Vagina (tissue), 2 donors: ENCODE data around the gene CCDC12. TPM values are rescaled to one million over a fixed set of nuclear protein-coding genes. Genes with fewer than 3 reads are reported as not detected.
A peak's percentile ranks its signal among the peaks of the same experiment; 100 is the strongest.

Experiments used
- DNase-seq, 2 donors: peaks; one replicate each; pipeline ENCODE4 v3.0.0-alpha.2; 2017; ENCODE audit errors: extremely low spot score in 2 of 2
- H3K27ac ChIP-seq: fragments of 200-600 bp; sonication (generic); one replicate; pipeline ENCODE4 v1.5.1; 2019
- H3K27me3 ChIP-seq: fragments of 200-600 bp; sonication (generic); one replicate; pipeline ENCODE4 v1.5.1; 2019
- H3K36me3 ChIP-seq, 2 donors: fragments of 200-600 bp; sonication (generic); one replicate each; pipeline ENCODE4 v1.5.1; 2017 to 2019
- H3K4me1 ChIP-seq: fragments of 200-600 bp; sonication (generic); one replicate; pipeline ENCODE4 v1.5.1; 2019
- H3K4me3 ChIP-seq, 2 donors: fragments of 200-600 bp; sonication (generic); 1 replicate in 1 of 2; 2 replicates in 1 of 2; pipeline ENCODE4 v1.5.1; 2016 to 2019
- H3K9me3 ChIP-seq: fragments of 200-600 bp; sonication (generic); one replicate; pipeline ENCODE4 v1.5.1; 2019
- POLR2A ChIP-seq, 2 donors: fragments of 450-650 bp; IDR thresholded peaks; one replicate each; pipeline ENCODE4 v1.6.1; 2017; ENCODE audit warnings: antibody characterized with exemption in 2 of 2, mild to moderate bottlenecking in 2 of 2, moderate library complexity in 2 of 2
- POLR2AphosphoS5 ChIP-seq, 2 donors: sonication (generic); formaldehyde crosslinking; IDR thresholded peaks; one replicate each; pipeline ENCODE4 v1.9.0; 2017; ENCODE audit warnings: antibody characterized with exemption in 2 of 2, mild to moderate bottlenecking in 2 of 2, low read depth in 1 of 2; ENCODE audit not compliant: insufficient read depth in 1 of 2
- intact Hi-C: fragments of 100-400 bp; cut with DNase I; formaldehyde crosslinking; loops from one replicate; pipeline ENCODE4 v1.15.1; 2023
- total RNA-seq: library from RNA; depleted of rRNA; stranded (reverse); fragments of >200 nt; gene quantifications from one replicate; pipeline ENCODE4 v1.2.3, GENCODE V29; 2016
- TF ChIP-seq, protein P1 (sequence below), 3 experiments: fragments of 450-650 bp in 2 of 3; fragments of 200-600 bp in 1 of 3; sonication (generic) in 1 of 3; IDR thresholded peaks; one replicate each; pipeline ENCODE4 v1.5.1; 2017 to 2019; ENCODE audit warnings: antibody characterized with exemption in 3 of 3, mild to moderate bottlenecking in 2 of 3, moderate library complexity in 2 of 3

Gene CCDC12
- total RNA-seq, 1 donor from 2014 or later = 55.5 TPM

DNA sequence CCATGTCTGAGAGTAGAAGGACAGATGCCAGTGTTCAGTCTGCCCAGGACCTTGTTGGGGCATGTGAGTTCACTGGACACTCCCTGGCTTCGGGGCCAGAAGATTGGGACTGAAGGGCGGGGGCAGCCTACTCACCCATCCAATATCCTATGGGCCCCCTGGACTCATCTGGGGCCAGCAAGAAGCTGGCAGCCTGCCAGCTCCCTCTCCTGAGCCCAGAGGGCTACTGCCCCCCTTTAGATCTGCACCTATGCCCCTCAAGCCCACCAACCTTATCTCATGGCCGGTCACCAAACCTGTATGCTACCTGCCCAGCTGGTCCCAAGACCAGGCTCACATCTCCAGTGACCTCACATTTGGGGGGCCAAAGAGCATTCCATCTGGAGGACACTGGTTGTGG lies 90.9 kb downstream of the CCDC12 start:
- DNase-seq = no peak
- no peak overlapping the region for H3K27ac ChIP-seq

GRCh38 chr3:46884929-46885328 lies 91.6 kb downstream of the CCDC12 start:
- no peaks in the 10 kb centered on the region for H3K36me3 ChIP-seq
- no peaks in the 10 kb centered on the region for H3K27me3 ChIP-seq
- peak overlapping the region in 1 of 2 donors; percentile 71 for H3K4me3 ChIP-seq
- DNase-seq = no peak
- no peaks in the 10 kb centered on the region for H3K9me3 ChIP-seq
- H3K27ac ChIP-seq = no peak overlapping the region
- TF ChIP-seq POLR2A (IDR thresholded peaks at IDR 0.05) (no peak), POLR2AphosphoS5 (IDR thresholded peaks at IDR 0.05; ENCODE audit: insufficient read depth in 1 of 2, low read depth in 1 of 2) (no peak)
- TF ChIP-seq, protein P1, sequence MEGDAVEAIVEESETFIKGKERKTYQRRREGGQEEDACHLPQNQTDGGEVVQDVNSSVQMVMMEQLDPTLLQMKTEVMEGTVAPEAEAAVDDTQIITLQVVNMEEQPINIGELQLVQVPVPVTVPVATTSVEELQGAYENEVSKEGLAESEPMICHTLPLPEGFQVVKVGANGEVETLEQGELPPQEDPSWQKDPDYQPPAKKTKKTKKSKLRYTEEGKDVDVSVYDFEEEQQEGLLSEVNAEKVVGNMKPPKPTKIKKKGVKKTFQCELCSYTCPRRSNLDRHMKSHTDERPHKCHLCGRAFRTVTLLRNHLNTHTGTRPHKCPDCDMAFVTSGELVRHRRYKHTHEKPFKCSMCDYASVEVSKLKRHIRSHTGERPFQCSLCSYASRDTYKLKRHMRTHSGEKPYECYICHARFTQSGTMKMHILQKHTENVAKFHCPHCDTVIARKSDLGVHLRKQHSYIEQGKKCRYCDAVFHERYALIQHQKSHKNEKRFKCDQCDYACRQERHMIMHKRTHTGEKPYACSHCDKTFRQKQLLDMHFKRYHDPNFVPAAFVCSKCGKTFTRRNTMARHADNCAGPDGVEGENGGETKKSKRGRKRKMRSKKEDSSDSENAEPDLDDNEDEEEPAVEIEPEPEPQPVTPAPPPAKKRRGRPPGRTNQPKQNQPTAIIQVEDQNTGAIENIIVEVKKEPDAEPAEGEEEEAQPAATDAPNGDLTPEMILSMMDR (IDR thresholded peaks at IDR 0.05) = no peak
- intact Hi-C loops = no loop called here
- peaks cover 48% of the 10 kb centered on the region for H3K4me1 ChIP-seq

More for the DNA sequence above, 90.9 kb downstream of the CCDC12 start:
- H3K4me1 ChIP-seq = peaks cover 51% of the 10 kb centered on the region
- H3K9me3 ChIP-seq = no peaks in the 10 kb centered on the region
- H3K4me3 ChIP-seq = no peak overlapping the region
- no peaks in the 10 kb centered on the region for H3K36me3 ChIP-seq
- H3K27me3 ChIP-seq = no peaks in the 10 kb centered on the region
- TF ChIP-seq, protein P1 (IDR thresholded peaks at IDR 0.05) = no peak
- no peak for TF ChIP-seq POLR2AphosphoS5 (IDR thresholded peaks at IDR 0.05; ENCODE audit: insufficient read depth in 1 of 2, low read depth in 1 of 2)
- TF ChIP-seq POLR2A (IDR thresholded peaks at IDR 0.05) = no peak
- intact Hi-C loops = no loop called here

- Histone ChIP-seq H3K27me3 (no peaks in the 10 kb centered on the region), H3K36me3 (no peaks in the 10 kb centered on the region), H3K4me1 (peaks cover 44% of the 10 kb centered on the region), H3K27ac (no peak overlapping the region), H3K4me3 (peak overlapping the region in 1 of 2 donors; percentile 71), H3K9me3 (no peaks in the 10 kb centered on the region)
- intact Hi-C loops = no loop called here
- no peak for DNase-seq
- TF ChIP-seq POLR2AphosphoS5 (IDR thresholded peaks at IDR 0.05; ENCODE audit: insufficient read depth in 1 of 2, low read depth in 1 of 2) = no peak
- TF ChIP-seq POLR2A (IDR thresholded peaks at IDR 0.05) = no peak
- TF ChIP-seq, protein P1 (IDR thresholded peaks at IDR 0.05) = no peak
Observed at GRCh38 chr3:46884427-46884826, 92.1 kb downstream of the CCDC12 start.

GRCh38 chr3:46883830-46884185 lies 92.7 kb downstream of the CCDC12 start:
- Histone ChIP-seq H3K9me3 (no peaks in the 10 kb centered on the region), H3K27me3 (no peaks in the 10 kb centered on the region), H3K27ac (no peak overlapping the region), H3K36me3 (no peaks in the 10 kb centered on the region), H3K4me3 (peak overlapping the region; percentile 62 to 71), H3K4me1 (peaks cover 47% of the 10 kb centered on the region)
- TF ChIP-seq POLR2AphosphoS5 (IDR thresholded peaks at IDR 0.05; ENCODE audit: insufficient read depth in 1 of 2, low read depth in 1 of 2) (no peak), POLR2A (IDR thresholded peaks at IDR 0.05) (no peak)
- TF ChIP-seq, protein P1 (IDR thresholded peaks at IDR 0.05) = no peak
- DNase-seq = no peak
- intact Hi-C loops = loop anchor here (2.0 kb wide), 1 partner anchor 17 kb away; no protein-coding TSS in a partner anchor

DNA sequence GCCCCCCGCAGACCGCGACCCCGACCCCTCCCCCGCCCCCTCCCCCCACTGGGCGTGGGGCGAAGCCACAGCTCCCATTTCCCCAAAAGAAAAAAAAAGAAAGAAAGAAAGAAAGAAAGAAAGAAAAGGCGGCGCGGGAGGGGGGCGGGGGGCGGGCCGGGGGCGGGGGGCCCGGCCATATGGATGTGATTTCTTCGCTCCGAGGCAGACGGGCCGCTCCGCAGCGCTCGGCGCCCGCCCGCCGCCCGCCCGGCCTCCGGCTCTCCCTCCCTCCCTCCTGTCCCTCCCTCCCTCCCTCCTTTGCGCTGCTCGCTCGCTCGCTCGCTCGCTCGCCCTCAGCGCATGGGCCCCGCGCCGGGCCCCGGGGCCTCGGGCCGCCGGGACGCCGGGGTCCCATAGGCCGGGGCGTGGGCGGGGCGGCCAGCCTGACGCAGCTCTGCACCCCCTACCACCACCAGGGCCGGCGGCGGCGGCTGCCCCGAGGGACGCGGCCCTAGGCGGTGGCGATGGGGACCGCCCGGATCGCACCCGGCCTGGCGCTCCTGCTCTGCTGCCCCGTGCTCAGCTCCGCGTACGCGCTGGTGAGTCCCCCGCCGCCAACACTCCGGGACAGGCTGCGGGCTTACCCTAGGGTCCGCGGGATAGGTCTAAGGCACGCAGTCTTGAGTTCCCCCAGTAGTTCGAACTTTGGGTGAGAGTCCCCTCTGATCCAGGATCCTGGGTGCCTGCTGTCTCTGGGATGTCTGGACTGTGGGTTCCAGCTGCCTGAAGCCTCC lies 93.3 kb downstream of the CCDC12 start:
- intact Hi-C loops = loop anchor here (2.0 kb wide), 1 partner anchor 16 kb away; no protein-coding TSS in a partner anchor
- Histone ChIP-seq H3K4me3 (peak overlapping the region; percentile 62 to 71), H3K27me3 (no peaks in the 10 kb centered on the region), H3K9me3 (no peaks in the 10 kb centered on the region), H3K36me3 (no peaks in the 10 kb centered on the region), H3K4me1 (peaks cover 52% of the 10 kb centered on the region), H3K27ac (peak overlapping the region; percentile 89)
- TF ChIP-seq, protein P1 (IDR thresholded peaks at IDR 0.05) = no peak
- no peak for TF ChIP-seq POLR2A (IDR thresholded peaks at IDR 0.05)
- TF ChIP-seq POLR2AphosphoS5 (IDR thresholded peaks at IDR 0.05; ENCODE audit: insufficient read depth in 1 of 2, low read depth in 1 of 2) = no peak
- DNase-seq = no peak
